T-helper 17 cell (primary cell): ENCODE data around the gene MLF2. TPM values are rescaled to one million over a fixed set of nuclear protein-coding genes. Genes with fewer than 3 reads are reported as not detected.
A peak's percentile ranks its signal among the peaks of the same experiment; 100 is the strongest.

Source experiments
- ATAC-seq: fragments of 150-1000 bp; cut with Tn5 transposase; 2 replicates; pipeline ENCODE4 v1.10.0; 2021; ENCODE audit warnings: mild to moderate bottlenecking, moderate library complexity
- DNase-seq, 3 donors: peaks; one replicate each; pipeline versions ENCODE4 v3.0.0 to v3.0.0-alpha.2; 2020 to 2021
- H3K9me3 ChIP-seq: one replicate; pipeline ENCODE4 v1.7.0; 2013; ENCODE audit warnings: low read length, mild to moderate bottlenecking; ENCODE audit not compliant: control insufficient read depth, poor library complexity, severe bottlenecking
- H3K27ac Mint-ChIP-seq: one replicate; pipeline ENCODE4 v1.8.0; 2022; ENCODE audit warnings: mild to moderate bottlenecking, moderate library complexity, mixed read lengths
- H3K27me3 Mint-ChIP-seq: one replicate; pipeline ENCODE4 v1.8.0; 2022; ENCODE audit warnings: mixed read lengths
- H3K36me3 Mint-ChIP-seq: one replicate; pipeline ENCODE4 v1.8.0; 2022; ENCODE audit warnings: low read depth, mixed read lengths
- H3K4me1 Mint-ChIP-seq: one replicate; pipeline ENCODE4 v1.8.0; 2022; ENCODE audit warnings: mild to moderate bottlenecking, mixed read lengths
- H3K4me3 Mint-ChIP-seq: one replicate; pipeline ENCODE4 v1.8.0; 2022; ENCODE audit warnings: mild to moderate bottlenecking, moderate library complexity, mixed read lengths
- total RNA-seq, 4 donors: library from RNA in 2 of 4; stranded (reverse) in 2 of 4; gene quantifications; one replicate each; pipeline ENCODE4 v1.2.3 and lab custom pipeline; 2022 to 2026

MLF2 gene
- total RNA-seq, 2 donors from 2014 or later = 104 to 108 TPM

DNA sequence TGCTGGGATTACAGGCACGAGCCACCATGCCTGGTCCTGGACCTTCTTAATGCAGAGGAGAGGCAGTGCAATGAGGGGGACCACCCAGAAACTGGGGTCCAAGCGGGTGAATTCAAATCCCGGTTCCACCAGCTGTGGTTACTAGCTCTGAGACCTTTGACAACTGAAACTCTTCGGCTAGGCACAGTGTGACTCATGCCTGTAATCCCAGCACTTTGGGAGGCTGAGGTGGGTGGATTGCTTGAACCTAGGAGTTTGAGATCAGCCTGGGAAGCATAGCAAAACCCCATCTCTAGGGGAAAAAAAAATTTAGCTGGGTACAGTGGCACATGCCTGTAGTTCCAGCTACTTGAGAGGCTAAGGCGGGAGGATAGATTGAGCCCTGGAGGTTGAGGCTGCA, 31.4 kb upstream of the MLF2 start:
- no peak for DNase-seq
- peak overlapping the region; percentile 92 for H3K27ac Mint-ChIP-seq

DNA sequence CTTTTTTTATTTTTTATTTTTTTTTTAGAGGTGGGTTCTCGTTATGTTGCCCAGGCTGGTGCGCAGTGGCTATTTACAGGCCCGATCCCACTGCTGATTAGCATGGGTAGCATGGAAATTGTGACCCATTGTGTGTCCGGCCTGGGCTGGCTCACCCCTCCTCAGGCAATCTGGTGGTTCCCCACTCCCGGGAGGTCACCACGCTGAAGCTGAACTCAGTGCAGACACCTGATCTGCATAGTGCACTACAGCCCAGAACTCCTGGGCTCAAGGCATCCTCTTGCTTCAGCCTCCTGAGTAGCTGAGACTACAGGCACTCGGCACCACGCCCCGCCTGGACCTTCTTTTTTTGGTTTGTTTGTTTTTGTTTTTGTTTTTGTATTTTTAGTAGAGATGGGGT, 30.9 kb upstream of the MLF2 start:
- peaks cover 1% of the 10 kb centered on the region for H3K27me3 Mint-ChIP-seq
- H3K9me3 ChIP-seq = no peaks in the 10 kb centered on the region
- H3K4me3 Mint-ChIP-seq = no peak overlapping the region
- H3K4me1 Mint-ChIP-seq = peaks cover 34% of the 10 kb centered on the region
- no peaks in the 10 kb centered on the region for H3K36me3 Mint-ChIP-seq
- peak overlapping the region; percentile 29 for H3K27ac Mint-ChIP-seq
- ATAC-seq (no peak), DNase-seq (no peak)

More for the DNA sequence above, 31.4 kb upstream of the MLF2 start:
- Mint-ChIP-seq H3K4me3 (no peak overlapping the region), H3K4me1 (peaks cover 35% of the 10 kb centered on the region), H3K27me3 (no peaks in the 10 kb centered on the region), H3K36me3 (no peaks in the 10 kb centered on the region)
- ATAC-seq = no peak
- H3K9me3 ChIP-seq = no peaks in the 10 kb centered on the region

DNA sequence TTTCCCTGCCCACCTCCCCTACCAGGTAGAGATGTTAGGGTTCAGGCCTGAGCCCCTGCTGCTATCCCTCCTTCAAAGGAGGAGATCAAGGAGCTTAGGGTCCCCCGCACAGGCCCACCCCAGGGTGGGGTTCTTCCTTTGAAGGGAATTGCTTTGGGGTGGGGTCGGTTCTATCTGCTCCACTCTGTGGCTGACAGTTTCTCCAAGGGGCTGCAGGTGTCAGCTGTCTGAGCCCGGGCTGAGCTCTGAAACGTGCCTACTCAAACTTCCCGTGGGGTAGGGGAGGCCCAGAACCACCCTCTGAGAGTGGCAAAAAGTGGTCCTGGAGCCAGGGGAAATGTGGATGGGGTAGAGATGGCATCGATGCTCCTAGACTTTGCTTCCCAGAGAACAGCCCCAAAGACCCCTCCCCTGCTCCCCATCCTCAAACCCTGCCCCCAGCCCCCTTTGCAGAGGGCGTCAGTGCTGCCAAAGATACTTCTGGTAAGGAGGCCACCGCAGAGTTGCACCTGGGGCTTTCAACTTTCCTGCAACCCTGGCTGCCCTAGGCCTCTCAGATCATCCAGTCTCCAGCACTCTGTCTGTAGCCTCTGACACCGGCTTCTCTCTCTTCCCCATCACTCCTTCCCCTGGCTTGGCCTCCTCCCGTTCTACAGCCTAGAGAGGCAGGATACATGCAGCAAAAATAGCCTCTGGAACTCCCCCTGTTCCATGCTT, 30.1 kb upstream of the MLF2 start:
- no peak for ATAC-seq
- no peak overlapping the region for H3K27ac Mint-ChIP-seq
- H3K4me3 Mint-ChIP-seq = peak overlapping the region; percentile 50
- peaks cover 6% of the 10 kb centered on the region for H3K27me3 Mint-ChIP-seq
- H3K36me3 Mint-ChIP-seq = peaks cover 4% of the 10 kb centered on the region
- H3K9me3 ChIP-seq = no peaks in the 10 kb centered on the region
- DNase-seq = no peak
- peaks cover 36% of the 10 kb centered on the region for H3K4me1 Mint-ChIP-seq

DNA sequence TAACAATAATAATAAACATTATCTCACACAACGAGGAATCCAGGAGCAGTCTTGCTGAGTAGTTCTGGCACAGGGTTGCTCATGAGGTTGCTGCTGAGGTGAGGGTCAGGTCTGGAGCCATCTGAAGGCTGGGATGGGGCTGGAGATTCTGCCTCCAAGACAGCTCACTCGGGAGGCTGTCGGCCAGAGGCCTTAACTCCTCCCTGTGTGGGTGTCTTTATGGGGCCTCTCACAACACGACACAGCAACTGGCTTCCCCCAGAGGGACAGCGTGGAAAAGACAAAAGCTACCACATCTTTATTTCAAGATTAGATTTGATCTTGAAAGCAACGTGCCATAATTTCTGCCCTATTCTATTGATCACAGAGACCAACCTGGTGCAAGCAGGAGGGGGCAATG, 29.2 kb upstream of the MLF2 start:
- H3K4me3 Mint-ChIP-seq = no peak overlapping the region
- peak overlapping the region; percentile 65 for H3K27ac Mint-ChIP-seq
- no peaks in the 10 kb centered on the region for H3K9me3 ChIP-seq
- H3K27me3 Mint-ChIP-seq = peaks cover 6% of the 10 kb centered on the region
- peaks cover 4% of the 10 kb centered on the region for H3K36me3 Mint-ChIP-seq
- ATAC-seq (no peak), DNase-seq (no peak)
- H3K4me1 Mint-ChIP-seq = peaks cover 36% of the 10 kb centered on the region

DNA sequence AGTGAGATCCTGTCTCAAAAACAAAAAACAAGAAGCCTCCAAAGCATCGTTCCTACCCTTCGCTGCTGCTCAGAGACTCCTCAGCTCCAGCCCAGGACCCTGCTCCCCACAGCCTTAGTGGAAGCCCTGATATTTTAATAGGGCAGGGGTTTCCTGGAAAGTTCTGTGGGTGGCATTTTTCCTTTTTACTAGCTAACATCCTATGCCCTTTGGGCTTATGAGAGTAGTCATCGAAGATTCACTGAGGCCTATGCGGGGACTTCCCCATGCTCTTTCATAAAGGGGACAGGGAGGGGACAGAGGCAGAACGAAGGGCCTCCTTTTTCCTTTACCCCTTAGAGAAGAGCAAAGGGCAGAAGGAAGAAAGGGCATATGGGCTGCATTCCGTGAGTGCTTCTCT, 27.6 kb upstream of the MLF2 start:
- no peak overlapping the region for H3K4me3 Mint-ChIP-seq

DNA sequence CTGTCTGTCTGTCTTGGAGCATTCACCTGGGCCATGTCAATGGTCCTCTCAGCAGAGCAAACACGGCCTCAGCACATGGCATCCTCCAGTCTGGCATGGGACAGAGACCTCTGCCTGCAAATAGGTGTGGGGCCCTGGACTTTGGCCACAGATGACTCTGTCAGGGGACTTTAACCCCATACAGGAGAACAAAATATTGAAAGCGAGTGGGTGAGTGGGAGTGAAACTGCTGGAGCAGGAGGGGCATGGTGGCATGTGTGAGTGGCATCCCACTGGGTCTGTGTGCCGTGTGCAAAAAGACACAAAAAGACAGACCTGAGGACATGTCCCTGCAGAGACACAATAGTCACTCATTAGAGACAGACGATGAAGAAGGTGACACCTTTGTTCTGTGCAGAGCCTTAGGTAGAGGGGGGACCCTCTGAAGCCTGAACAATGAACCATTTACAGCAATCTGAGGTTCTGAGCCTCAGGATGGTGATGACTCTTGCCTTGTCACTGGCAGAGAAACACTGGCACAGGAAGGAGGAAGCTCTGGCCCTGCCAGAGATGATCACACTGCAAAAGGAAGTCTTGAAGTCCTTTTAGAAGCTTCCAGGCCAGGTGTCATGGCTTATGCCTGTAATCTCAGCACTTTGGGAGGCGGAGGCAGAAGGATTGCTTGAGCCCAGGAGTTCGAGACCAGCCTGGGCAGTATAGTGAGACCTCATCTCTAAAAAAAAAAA, 26.9 kb upstream of the MLF2 start:
- no peak for DNase-seq
- peaks cover 22% of the 10 kb centered on the region for H3K27me3 Mint-ChIP-seq
- H3K4me1 Mint-ChIP-seq = peaks cover 25% of the 10 kb centered on the region
- ATAC-seq = no peak
- peak overlapping the region; percentile 77 for H3K27ac Mint-ChIP-seq
- peak overlapping the region; percentile 96 for H3K4me3 Mint-ChIP-seq
- peaks cover 7% of the 10 kb centered on the region for H3K36me3 Mint-ChIP-seq
- H3K9me3 ChIP-seq = no peaks in the 10 kb centered on the region

More for the DNA sequence above, 27.6 kb upstream of the MLF2 start:
- H3K27me3 Mint-ChIP-seq = peaks cover 15% of the 10 kb centered on the region
- H3K36me3 Mint-ChIP-seq = peaks cover 7% of the 10 kb centered on the region
- no peak for DNase-seq
- ATAC-seq = no peak
- peaks cover 24% of the 10 kb centered on the region for H3K4me1 Mint-ChIP-seq
- no peak overlapping the region for H3K27ac Mint-ChIP-seq
- H3K9me3 ChIP-seq = no peaks in the 10 kb centered on the region

DNA sequence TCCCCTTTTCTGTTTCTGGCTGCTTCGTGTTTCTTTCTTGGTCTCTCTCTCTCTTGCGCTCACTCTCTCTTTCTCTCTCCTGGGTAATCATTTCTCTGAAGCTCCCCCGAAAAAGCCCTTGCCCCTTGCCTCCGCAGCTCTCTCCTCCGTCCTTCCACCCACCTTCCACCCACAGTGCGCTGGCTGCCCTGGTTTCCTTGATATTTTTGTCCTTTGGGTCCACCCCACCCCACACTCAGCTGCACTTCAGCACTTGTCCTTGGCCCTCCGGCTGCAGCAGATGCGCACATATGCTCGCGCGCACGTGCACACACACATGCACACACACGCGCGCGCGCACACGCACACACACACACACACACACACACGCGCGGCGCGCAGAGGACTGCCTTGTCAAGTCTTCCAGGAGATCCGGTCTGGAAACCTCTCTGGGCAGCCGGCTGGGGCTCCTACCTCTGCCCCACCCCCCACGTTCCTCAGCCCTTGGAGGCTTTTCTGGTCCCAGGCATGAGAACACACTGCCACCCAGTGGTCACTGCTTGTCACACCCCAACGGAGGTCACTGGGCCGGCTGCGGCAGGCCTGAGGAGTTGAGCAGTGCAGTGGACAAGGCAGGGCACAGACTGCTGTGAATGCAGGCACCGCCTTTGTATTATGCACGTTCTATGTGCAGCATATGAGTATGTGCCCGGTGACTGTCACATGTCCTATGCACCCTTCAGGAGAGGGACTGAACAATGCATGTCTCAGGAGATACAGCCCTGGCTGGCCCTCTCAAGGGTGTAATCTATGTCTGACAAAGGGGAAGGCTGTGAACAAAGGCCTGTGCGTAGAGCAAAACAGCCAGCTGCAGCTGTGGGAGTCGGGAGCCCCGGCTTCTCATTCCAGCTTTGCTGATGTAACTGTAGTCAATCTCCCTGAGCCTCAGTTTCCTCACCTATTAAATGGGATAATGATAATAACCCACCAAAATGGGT, 25.9 kb upstream of the MLF2 start:
- H3K27me3 Mint-ChIP-seq = peaks cover 32% of the 10 kb centered on the region
- peaks cover 11% of the 10 kb centered on the region for H3K36me3 Mint-ChIP-seq
- ATAC-seq (peak; percentile 91), DNase-seq (peak; percentile 71 to 79 (median 78))
- H3K4me3 Mint-ChIP-seq = peak overlapping the region; percentile 96
- H3K4me1 Mint-ChIP-seq = peaks cover 28% of the 10 kb centered on the region
- H3K9me3 ChIP-seq = no peaks in the 10 kb centered on the region
- peak overlapping the region; percentile 77 for H3K27ac Mint-ChIP-seq

DNA sequence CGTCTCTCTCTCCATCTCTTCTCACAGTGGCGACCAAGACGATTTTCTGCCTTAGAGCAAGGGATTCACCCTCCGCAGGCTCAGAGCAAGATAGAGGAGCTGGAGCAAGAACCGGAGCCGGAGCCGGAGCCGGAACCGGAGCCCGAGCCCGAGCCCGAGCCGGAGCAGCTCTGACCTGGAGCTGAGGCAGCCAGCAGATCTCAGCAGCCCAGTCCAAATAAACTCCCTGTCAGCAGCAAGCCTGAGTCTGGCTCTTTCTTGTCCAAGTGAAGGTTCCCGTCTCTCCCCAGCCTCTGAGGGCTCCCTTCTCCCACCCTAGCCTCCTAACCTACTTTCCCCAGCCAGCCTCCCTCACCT, 25.3 kb upstream of the MLF2 start:
- ATAC-seq = no peak
- Mint-ChIP-seq H3K27me3 (peaks cover 32% of the 10 kb centered on the region), H3K27ac (peak overlapping the region; percentile 77), H3K36me3 (peaks cover 11% of the 10 kb centered on the region), H3K4me3 (peak overlapping the region; percentile 96), H3K4me1 (peaks cover 25% of the 10 kb centered on the region)
- no peak for DNase-seq
- H3K9me3 ChIP-seq = no peaks in the 10 kb centered on the region

DNA sequence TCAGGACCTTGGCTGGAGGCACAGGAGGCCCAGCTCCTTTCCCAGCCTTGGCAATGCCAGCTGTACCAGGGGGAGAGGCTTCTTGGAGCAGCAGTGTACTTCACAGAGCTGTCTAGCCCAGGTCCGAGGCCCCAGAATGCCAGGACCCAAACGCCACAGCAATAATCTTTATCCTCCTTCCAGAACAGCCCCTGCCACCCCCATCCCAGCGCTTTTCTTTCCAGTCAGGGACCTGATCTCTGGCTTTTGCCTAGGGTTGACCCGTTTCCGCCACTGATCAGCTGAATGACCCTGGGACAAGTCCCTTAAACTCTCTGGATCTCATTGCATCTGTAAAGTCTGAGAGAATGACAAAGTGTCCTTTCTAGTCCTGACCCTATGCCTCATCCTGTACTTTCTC, 24.4 kb upstream of the MLF2 start:
- Mint-ChIP-seq H3K4me1 (peaks cover 27% of the 10 kb centered on the region), H3K4me3 (no peak overlapping the region), H3K27me3 (peaks cover 32% of the 10 kb centered on the region), H3K27ac (no peak overlapping the region), H3K36me3 (peaks cover 11% of the 10 kb centered on the region)
- DNase-seq (no peak), ATAC-seq (no peak)
- no peaks in the 10 kb centered on the region for H3K9me3 ChIP-seq

DNA sequence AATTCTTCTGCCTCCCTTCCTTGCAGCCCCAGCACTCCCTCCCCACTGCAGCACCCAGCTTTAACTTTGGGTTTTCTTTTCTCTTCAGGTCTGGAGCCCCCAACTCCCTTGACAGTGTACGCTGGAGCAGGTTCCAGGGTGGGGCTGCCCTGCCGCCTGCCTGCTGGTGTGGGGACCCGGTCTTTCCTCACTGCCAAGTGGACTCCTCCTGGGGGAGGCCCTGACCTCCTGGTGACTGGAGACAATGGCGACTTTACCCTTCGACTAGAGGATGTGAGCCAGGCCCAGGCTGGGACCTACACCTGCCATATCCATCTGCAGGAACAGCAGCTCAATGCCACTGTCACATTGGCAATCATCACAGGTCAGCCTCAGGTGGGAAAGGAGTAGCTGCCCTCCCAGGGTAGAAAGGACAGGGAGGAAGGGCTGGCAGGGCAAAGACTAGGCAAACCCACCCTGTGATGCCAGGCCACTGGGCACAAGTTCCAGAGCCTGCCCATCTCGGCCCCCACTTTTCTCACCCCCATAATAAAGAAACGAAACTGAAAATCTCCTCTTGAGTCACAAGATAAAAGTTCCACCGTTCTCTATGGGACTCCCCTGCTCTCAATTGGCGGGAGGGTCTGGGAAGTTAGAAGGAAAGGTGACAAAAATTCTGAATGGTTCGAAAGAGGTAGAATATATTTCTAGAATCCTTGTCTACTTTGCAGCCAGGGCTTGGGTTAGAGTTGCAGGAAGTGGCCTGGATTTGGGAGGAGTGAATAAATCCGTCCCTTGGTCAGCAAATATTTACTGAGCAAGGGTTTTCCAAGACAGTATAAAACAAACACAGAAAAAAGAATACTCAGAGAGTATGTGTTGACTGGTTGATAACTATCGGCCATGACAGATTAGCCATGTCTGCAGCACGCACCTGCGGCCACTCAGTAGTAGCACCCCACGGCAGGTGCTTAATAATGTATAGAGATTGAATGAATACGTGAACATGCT, 22.5 kb upstream of the MLF2 start:
- peak overlapping the region; percentile 84 for H3K27ac Mint-ChIP-seq
- peaks cover 13% of the 10 kb centered on the region for H3K36me3 Mint-ChIP-seq
- no peaks in the 10 kb centered on the region for H3K9me3 ChIP-seq
- peaks cover 38% of the 10 kb centered on the region for H3K4me1 Mint-ChIP-seq
- ATAC-seq (no peak), DNase-seq (no peak)
- H3K4me3 Mint-ChIP-seq = peak overlapping the region; percentile 88
- peaks cover 45% of the 10 kb centered on the region for H3K27me3 Mint-ChIP-seq

DNA sequence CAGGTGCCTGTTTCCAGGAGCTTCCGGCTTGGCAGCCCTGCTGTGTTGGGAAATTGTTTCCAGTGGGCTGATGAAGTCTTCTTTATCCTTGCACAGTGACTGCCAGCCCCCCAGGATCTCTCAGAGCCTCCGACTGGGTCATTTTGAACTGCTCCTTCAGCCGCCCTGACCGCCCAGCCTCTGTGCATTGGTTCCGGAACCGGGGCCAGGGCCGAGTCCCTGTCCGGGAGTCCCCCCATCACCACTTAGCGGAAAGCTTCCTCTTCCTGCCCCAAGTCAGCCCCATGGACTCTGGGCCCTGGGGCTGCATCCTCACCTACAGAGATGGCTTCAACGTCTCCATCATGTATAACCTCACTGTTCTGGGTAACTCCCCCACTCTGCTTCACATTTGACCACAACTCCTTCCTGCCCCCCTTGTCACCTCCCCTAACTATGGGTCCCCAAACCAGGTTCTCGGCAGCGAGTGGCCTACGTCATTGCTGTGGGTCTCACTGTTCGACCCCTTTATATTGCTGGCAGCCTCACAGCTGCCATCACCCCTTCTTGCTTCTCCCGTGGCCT, 21.6 kb upstream of the MLF2 start:
- DNase-seq (no peak), ATAC-seq (peak; percentile 48)
- no peaks in the 10 kb centered on the region for H3K9me3 ChIP-seq
- peak overlapping the region; percentile 84 for H3K27ac Mint-ChIP-seq
- H3K4me3 Mint-ChIP-seq = peak overlapping the region; percentile 88
- peaks cover 39% of the 10 kb centered on the region for H3K4me1 Mint-ChIP-seq
- peaks cover 13% of the 10 kb centered on the region for H3K36me3 Mint-ChIP-seq
- H3K27me3 Mint-ChIP-seq = peaks cover 45% of the 10 kb centered on the region
